A673 (cell line): ENCODE results near the gene UBL5.

Source experiments
- CTCF ChIP-seq: fragments of 300-800, 200-600 bp; sonication (generic); conservative IDR thresholded peaks from 2 replicates; pipeline ENCODE4 v1.5.1; 2017; ENCODE audit warnings: low read depth, mild to moderate bottlenecking, antibody characterized with exemption, low read length, moderate library complexity, mixed read lengths
- EZH2 ChIP-seq: fragments of 200-600 bp; sonication (generic); IDR thresholded peaks from 2 replicates; pipeline ENCODE4 v1.6.1; 2017; ENCODE audit warnings: borderline replicate concordance, low read depth, mild to moderate bottlenecking, mixed read lengths, antibody characterized with exemption, low read length; ENCODE audit not compliant: poor library complexity, severe bottlenecking

DNA sequence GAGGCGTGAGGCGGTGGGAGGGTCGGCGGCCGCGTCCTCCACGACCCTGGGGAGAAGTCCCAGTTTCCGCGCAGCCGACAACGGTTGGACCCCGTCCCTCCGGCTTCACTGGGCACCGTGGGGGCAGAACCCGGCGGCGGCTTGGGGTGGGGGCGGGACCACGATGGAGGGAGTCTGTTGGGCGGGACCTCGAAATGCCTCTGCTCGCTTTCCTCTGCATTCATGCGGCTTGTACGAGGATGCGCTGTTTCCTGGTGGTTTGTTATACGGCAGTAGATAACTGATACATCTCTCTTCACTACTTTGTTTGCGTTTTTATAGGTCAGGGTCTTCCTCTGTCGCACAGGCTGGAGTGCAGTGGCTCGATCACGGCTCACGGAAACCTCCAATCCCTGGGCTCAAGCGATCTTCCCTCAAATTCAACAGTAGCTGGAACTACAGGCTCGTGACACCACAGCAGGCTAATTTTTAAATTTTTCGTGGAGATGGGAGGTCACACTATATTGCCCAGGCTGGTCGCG lies 34.6 kb upstream of the UBL5 start:
- no peak for TF ChIP-seq CTCF
- TF ChIP-seq EZH2: no peak
